K562 (cell line): Measurements from ENCODE around the gene ADGRB2. TPM values are rescaled to one million over a fixed set of nuclear protein-coding genes. Genes with fewer than 3 reads are reported as not detected.

Source experiments
- BRD9 ChIP-seq: fragments of 450-650 bp; IDR thresholded peaks from 2 replicates; pipeline ENCODE4 v1.6.1; 2018; ENCODE audit warnings: low read depth; ENCODE audit not compliant: partially characterized antibody
- ILK ChIP-seq: fragments of 450-650 bp; IDR thresholded peaks from 2 replicates; pipeline ENCODE4 v1.6.1; 2016; ENCODE audit warnings: missing genetic modification characterization, low read depth, mild to moderate bottlenecking, missing compliant biosample characterization, moderate library complexity, borderline replicate concordance
- MEIS2 ChIP-seq: fragments of 450-650 bp; IDR thresholded peaks from 2 replicates; pipeline ENCODE4 v1.6.1; 2014; ENCODE audit warnings: mild to moderate bottlenecking; ENCODE audit not compliant: partially characterized antibody
- MITF ChIP-seq: IDR thresholded peaks from 2 replicates; pipeline ENCODE4 v1.6.1; 2014; ENCODE audit warnings: antibody characterized with exemption
- PBX2 ChIP-seq, 2 experiments: IDR thresholded peaks in 1 of 2; conservative IDR thresholded peaks in 1 of 2; 2 replicates each; pipeline ENCODE4 v1.6.1; 2016; ENCODE audit warnings: low read depth in 2 of 2, mild to moderate bottlenecking in 1 of 2, missing compliant biosample characterization in 1 of 2, missing genetic modification characterization in 1 of 2, moderate library complexity in 1 of 2
- PKNOX1 ChIP-seq: fragments of 450-650 bp; IDR thresholded peaks from 2 replicates; pipeline ENCODE4 v1.6.1; 2016
- RBM22 ChIP-seq: fragments of 200-400 bp; formaldehyde crosslinking; IDR thresholded peaks from 2 replicates; pipeline ENCODE4 v1.6.1; 2018; ENCODE audit warnings: low read length, low read depth; ENCODE audit not compliant: poor library complexity, severe bottlenecking
- polyA plus RNA-seq, 8 experiments: library from polyadenylated mRNA; depleted of rRNA in 4 of 8; stranded (reverse) in 5 of 8; unstranded in 3 of 8; fragments of >200 nt; fragmentation: Nextera tagmentation in 2 of 8; fragmentation: Illumina TruSeq in 1 of 8; extraction: Ambion mirVana in 2 of 8; extraction: Trizol in 1 of 8; gene quantifications; 2 replicates each; pipeline versions ENCODE4 v1.2.1 to v1.2.3, GENCODE V29; 2011 to 2014; ENCODE audit warnings: inconsistent platforms in 1 of 8, missing spikeins in 1 of 8
- total RNA-seq, 7 experiments: library from RNA; depleted of rRNA in 6 of 7; stranded (reverse); fragments of >200 nt in 6 of 7; fragmentation: Illumina TruSeq in 2 of 7; extraction: Trizol in 2 of 7; gene quantifications; 2 replicates each; pipeline versions ENCODE4 v1.2.1 to v1.2.3, GENCODE V29; 2011 to 2021; ENCODE audit warnings: low replicate concordance in 1 of 7

The ADGRB2 gene
- total and polyA plus RNA-seq, 9 of the 15 experiments (the other 6 are each of a cell fraction or from before 2014, with no cell fraction given), result 0.04 to 0.23 (median 0.20) TPM; not detected in 2

GRCh38 chr1:31765516-31765915, 1.4 kb upstream of the ADGRB2 start (continued):
- TF ChIP-seq PBX2 (CRISPR knock-in tag; IDR thresholded peaks at IDR 0.05; ENCODE audit: low read depth) (no peak), PBX2 (tag; conservative IDR thresholded peaks at IDR 0.05; ENCODE audit: low read depth) (peak; percentile 53), ILK (no peak), MEIS2 (peak; percentile 59), PKNOX1 (peak; percentile 63), RBM22 (no peak), BRD9 (no peak), MITF (no peak)
